GM18868 (cell line): ENCODE results near the gene TEX29.

Experiments used
- ATAC-seq: cut with Tn5 transposase; IDR thresholded peaks from one replicate; pipeline ENCODE4 v1.9.1; 2021; ENCODE audit warnings: mild to moderate bottlenecking, moderate library complexity; ENCODE audit not compliant: unreplicated experiment

TEX29 gene

GRCh38 chr13:111322001-111322915 is 1.8 kb downstream of the TEX29 start:
- ATAC-seq: no peak

DNA sequence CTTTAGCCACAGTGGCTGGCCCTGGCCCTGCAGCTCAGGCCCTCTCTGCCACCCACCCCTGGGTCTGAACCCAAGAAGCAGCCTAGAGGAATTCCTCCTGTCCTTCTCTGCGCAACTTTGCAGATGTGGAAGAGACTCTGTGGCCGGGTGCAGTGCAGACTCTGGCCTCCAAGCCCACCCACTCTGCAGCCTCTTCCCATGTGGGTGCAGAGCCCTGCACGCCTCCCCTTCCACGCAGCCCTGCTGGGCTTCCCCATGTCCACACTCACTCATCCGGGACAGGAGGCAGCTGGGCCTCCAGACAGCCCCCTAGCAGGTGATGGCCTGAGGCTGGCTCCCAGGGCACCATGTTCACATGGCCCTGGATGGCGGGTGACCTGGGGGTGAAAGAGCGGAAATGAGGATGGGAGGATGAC is 2.5 kb downstream of the TEX29 start:
- no peak for ATAC-seq

- no peak for ATAC-seq
Measured at GRCh38 chr13:111323549-111323948, 3.1 kb downstream of the TEX29 start.

DNA sequence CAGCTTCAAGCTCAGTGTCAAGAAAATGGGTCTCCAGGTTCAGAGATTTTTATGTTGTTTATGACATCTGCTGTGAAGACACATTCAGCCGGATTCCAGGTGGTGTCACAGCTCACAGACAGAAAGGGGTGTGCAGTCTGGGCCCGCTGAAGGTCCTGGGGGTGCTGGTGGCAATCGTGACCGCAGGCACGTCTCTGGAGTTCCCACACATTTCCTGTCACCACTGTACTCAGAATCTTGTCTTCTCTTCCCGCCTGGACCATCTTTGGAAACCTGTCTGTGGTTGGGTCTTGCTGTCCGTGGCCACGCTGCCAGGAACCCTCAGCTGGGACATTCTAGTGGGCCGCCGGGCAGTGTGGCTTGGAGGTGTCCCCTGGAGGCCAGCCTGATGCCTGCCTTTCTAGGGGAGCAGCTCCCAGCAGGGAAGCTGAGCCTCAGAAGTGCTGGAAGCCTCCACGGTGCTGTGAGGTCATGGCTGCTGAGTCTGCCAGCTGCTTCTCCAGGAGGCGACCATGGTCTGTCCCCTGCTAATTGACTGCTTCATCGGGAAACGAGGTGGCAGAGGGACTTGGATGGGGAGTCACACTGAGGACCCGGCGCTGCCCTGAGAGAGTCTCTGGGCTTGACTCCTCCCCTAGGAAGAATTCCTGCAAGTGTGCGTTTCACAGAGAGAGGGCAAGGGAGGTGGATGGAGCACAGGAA is 3.7 kb downstream of the TEX29 start:
- ATAC-seq: no peak

GRCh38 chr13:111324736-111325135 is 4.3 kb downstream of the TEX29 start:
- ATAC-seq: no peak

GRCh38 chr13:111325146-111325890 is 4.9 kb downstream of the TEX29 start:
- no peak for ATAC-seq

- no peak for ATAC-seq
Measured at GRCh38 chr13:111325941-111326620, 5.6 kb downstream of the TEX29 start.

DNA sequence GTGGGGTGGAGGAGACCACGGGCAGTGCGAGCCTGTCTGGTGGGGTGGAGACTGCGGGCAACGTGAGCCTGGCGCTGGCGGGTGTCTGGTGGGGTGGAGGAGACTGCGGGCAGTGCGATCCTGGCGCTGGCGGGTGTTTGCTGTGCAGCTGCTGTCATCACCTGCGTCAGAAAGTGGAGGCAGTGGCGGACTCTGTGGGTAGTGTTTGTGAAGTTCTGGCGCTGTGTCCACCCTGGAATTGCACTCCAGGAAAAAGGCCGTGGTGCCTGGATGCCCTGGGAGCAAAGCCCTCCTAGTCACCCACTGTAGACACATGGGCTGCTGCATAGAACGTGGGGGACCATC is 6.2 kb downstream of the TEX29 start:
- no peak for ATAC-seq

DNA sequence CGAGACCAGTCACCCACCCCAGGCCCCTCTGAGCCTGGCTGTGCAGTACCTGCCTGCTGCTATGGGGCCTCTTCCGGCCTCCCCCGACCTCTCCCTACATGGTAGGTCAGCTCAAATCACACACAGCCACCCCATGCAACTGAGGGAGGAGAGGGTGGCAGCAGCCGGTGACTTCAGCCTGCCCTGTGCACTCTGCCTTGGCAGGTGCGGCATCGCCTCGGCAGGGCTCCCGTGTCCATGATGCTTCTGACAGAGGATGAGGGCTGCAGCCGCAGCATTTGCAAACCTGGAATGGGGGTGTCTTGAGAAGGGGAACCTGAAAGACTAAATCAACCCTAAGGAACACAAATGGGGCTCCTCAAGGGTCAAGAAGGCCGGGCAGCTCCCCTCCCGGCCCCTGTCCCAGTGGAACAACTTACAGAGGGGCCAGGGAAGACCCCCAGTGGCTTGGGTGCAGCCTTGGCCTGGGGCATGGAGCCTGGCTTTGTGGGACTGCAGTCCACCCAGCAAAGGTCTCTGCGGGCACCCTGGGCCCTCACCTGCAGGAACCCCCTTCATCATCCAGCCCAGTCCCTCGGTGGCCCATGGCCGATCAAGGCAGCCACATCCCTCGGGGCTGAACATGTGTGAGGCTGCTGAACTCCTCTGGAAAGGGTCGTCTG is 6.7 kb downstream of the TEX29 start:
- ATAC-seq: no peak

DNA sequence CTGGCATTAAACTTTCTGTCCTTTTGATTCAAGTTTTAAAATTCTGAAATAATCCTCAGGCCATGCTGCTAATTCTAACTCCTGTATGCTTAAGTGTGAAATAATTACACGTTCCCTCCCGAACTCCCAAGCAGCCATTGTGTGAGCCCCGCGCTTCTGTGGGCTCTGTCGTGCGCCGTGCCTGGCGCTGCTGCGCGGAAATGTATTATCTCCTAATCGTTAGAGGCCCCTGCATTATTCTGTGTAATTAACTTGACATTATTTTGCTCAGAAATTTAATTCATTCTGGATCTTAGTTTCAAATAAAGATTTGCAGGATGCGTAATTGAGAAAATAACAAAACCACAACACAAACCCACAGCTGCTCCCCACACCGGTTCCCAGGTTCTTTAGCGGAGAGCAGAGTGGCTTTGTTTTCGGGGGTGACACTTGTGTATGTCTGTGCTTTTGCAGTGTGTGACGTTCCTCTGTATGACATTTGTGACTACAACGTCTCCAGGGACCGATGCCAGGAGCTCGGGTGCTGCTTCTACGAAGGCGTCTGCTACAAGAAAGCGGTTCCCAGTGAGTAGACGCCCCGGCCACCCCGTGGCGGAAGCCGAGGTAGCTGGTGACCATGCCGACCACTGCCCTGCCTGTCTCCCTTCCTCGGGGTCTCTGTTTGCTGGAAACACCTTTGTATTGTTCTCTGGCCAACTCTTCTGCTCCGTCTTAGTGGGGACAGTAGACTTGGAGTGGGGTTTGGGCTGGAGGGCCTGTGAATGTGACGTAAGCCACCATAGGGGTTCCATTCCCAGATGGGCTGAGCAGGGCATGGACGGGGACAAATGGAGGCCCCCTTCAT is 7.5 kb downstream of the TEX29 start:
- ATAC-seq: no peak

DNA sequence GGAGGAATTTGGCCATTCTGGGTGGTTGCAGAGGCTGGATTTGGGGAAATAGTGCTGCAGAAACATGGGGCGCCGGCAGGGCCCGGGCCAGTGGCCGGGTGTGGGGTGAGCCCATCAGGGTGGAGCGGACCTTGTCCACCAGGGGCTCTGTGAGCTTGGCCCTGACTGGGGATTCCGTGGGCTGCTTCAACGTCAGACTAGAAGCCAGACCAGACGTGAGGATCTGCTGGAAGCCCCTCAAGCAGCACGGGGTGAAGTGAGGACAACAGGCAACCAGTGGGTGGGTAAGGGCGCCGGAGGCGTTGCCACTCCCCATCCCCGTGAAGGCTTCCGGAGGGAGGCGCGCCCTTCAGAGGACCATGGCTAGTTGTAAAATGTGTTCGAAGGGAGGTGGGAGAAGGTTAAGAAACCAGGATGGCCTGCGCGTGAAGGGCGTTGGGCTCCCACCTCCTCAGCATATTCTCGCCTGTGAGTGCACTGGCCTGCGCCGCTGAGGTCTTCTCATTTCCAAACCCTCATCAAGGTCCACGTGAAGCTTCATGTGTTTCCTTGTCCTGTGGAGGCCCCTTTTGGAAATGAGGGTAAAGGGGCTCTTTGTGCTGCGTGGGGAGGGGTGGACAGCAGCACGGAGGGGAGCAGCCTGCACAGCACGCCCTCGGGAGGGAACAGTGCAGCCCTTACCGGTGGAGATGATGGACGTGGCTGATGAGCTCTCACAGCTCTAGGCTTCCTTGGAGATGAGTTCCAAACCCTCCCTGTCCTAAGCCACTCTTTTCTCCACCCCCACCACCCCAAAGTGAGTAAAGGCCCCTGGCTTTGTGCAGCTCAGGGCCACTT is 8.3 kb downstream of the TEX29 start:
- no peak for ATAC-seq

DNA sequence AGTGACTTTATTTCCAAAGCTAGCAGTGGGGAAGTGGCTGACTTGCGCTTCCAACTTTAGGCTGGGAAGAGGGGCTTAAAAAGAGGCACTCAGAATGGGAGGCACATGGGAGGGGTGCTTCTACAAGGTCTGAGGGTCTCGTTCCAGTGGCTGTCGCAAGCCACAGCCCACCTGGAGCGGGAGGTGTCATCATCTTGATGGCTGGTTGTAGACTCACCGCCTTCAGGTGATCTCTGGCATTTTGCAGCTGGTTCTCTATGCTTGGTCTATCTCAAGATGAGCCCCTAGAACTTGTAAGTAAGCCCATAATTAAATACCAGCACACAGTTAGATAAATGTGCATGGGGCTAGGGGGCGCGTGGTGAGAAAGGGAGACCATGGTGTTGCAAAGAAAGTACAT is 9.2 kb downstream of the TEX29 start:
- no peak for ATAC-seq

DNA sequence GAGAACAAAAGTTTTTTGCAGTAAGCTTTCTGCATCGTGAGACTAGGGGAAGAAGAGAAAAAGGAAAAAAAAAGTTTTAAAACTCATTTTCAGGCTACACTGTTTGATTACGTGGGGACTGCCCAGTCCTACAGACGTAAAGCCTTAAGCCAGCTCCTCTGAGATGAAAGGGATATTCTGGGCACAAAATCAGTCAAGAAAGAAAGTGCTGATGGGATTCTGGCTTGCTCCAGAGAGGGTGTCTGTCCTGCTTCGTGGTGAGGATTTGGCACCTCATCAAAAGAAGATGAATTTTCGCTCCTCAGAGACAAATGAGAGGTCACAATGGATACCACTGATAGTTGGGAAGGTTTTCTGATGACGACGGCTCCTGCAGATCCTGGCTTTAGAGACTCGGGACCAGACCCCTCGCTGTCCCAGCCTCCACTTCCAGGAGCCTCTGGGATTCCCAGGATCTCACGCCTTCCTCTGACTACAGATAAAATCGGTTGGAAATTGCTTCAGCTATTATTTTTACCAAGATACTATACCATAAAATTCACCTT is 9.7 kb downstream of the TEX29 start:
- no peak for ATAC-seq

DNA sequence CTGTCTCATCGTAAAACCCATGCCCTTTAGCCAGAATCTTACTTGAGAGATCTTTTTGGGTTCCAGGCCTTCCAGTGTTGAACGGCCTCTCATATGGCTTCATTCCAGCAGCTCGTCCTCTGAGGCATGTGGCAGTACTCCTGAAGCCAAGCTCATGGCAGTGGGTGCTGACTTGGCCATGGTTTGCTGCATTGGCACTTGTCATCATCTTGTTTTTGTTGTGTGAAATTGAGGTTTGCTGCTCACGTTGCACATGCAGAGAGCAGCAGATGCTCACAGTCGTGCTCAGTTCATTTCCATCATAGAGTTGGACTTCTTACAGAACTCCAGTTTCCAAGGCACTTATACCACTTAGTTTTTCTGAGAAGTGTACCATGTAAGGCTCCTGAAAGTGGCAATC is 14.9 kb downstream of the TEX29 start:
- no peak for ATAC-seq

- no peak for ATAC-seq
Measured at GRCh38 chr13:111336666-111337065, 16.2 kb downstream of the TEX29 start.

DNA sequence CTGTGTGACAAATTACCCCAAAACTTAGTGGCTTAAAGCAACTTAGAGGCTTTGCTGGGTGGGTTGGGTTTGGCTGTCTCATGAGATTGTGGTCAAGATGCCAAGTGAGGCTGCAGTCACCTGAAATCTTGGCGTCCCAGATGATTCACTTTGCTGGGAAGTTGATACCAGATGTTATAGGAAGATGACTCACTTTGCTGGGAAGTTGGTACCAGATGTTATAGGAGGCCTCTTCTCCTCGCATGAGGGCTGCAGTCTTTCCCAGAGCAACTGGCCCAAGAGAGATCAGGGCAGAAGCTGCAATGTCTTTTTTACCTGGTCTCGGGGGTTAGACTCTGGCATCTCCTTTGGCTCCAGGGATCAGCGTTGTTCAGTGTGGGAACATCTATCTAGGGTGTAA is 16.8 kb downstream of the TEX29 start:
- no peak for ATAC-seq

DNA sequence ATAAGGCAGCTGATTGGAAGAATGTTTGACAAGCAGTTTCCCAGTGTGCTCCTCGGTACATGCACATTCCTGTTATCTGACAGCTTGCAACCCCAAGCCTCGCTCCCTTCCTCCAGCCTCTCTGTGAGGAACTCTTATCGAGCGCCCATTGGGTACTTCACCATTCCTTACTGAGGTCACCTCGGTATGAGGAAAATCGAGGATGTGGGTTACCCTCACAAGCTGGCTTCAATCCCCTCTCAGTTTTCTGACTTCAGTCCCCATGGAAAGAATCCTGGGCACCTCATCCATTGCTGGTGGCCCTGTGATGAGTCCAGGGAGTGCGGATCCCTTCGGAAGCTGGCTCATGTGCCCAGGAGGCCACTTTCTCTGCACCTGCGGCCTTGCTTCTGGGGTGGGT is 17.3 kb downstream of the TEX29 start:
- no peak for ATAC-seq

- ATAC-seq: no peak
Measured at GRCh38 chr13:111338841-111339240, 18.4 kb downstream of the TEX29 start.
